T1000 (cell line): ENCODE measurements around the gene SEMA5A.
"Not testable (repeated sequence)": the region's sequence is repeated elsewhere in the genome, so short reads cannot be mapped to it uniquely, and the experiment has no call there.

Experiments used
- DNase-seq: peaks from one replicate; lab custom pipeline; 2025; ENCODE audit warnings: mixed read lengths; lab: John Stamatoyannopoulos, UW

Gene SEMA5A

GRCh38 chr5:9361835-9362234, 184.0 kb downstream of the SEMA5A start:
- no peak for DNase-seq

DNA sequence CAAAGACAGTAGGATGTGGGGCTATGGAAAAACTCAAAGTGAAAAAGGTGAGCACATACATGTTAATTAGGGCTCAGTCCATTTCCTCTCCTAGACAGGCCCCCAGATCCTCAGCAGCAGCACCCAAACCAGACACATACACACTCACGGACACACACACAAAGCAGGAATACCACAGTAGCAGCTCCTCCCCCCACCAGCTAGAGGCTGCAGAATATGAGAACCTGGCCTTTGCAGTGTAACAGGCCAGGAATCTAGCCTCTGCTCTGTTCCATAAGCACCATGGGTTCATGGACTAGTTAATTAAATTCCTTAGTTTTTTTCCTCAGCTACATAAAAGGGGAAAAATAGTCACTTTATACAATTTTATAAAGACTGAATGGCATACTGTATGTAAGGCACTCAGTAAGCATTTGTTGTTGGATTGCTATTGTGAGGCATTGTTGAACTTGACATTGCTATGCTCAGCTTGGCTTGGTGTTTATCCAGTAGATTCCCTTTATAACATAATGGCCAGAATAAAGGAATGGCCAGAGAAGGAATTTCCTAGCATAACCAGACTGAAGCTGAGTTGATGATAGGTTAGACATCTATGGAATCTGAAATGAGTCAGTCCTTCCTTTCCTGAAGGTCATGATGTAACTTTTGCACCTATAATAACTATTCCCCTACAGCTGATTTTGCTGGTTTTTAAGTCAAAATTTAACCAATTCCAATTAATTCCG, 186.8 kb downstream of the SEMA5A start:
- no peak for DNase-seq

- no peak for DNase-seq
Observed at GRCh38 chr5:9356351-9356825, 189.5 kb downstream of the SEMA5A start.

DNA sequence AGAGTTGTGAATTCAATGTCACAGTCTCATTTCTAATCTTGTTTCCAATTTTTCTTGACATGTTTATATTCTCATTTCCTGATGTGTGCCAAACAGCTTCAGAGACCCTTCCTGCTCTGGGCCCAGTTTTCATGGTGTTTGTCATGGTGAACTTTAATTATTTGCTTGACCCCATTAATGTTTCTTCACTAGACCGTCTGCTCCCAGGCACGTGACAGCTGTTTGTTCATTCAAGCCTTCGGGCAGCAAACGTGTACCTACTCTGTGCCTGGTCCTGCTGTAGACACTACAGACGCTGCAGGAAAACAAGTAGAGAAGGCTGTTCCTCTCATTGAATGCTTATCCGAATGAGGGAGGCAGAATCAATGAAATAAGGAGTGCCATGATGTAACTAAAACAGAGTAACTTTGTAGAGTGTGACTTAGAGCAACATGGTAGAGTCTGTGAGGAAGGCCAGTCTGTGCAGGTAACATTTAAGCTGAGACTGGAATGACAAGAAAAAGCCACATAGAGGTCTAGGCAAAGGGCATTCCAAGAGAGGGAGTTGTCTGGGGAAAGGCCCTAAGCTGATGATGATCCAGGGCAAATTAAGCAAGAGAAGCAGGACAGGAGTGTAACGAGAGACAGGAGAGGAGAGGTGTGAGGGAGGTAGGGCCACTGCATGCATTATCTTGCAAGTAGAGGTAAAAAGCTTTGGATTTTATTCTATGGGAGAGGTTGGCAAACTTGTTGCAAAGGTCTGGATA, 191.4 kb downstream of the SEMA5A start:
- DNase-seq: no peak

GRCh38 chr5:9353048-9353447, 192.8 kb downstream of the SEMA5A start:
- DNase-seq: not testable (repeated sequence)

DNA sequence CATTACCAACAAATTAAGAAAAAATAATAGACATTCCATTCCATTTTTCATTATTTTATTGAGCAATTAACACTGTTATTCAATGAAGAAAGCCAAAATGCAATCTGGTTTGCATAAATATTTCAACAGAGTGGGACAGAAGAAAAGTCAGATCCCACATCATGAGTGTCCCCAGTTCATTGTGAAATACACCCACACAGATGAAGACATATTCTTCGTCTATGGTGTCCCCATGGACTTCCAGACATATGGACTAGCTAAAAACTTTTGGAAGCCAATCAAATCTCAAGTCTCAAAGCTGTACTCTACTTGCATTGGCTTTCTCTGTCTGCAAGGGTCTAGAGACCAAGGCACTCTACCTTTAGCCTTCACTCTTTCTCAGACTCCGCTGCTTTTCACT, 194.3 kb downstream of the SEMA5A start:
- no peak for DNase-seq

GRCh38 chr5:9350301-9350797, 195.5 kb downstream of the SEMA5A start:
- DNase-seq: no peak

- no peak for DNase-seq
Observed at GRCh38 chr5:9348401-9348996, 197.4 kb downstream of the SEMA5A start.

GRCh38 chr5:9347541-9348295, 198.2 kb downstream of the SEMA5A start:
- DNase-seq: no peak

DNA sequence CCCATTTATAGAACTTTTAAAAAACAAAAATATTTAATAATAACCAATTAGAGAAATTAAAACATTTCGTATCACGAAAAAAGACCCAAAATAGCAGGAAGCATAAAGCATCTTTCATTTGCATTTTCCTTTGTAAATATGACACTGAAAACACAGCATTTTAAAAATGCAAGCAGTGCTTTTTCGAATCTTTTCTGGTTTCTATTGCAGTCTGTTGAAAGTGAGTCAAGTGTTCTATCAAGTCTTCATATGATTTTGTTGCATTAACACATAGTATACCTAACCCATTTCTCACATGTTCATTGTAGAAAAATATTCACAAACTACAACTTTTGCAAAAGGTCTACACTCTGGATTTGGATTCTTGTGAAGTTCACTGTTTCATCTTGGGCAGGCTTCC, 198.8 kb downstream of the SEMA5A start:
- no peak for DNase-seq

- no peak for DNase-seq
Observed at GRCh38 chr5:9344751-9345240, 201.1 kb downstream of the SEMA5A start.

DNA sequence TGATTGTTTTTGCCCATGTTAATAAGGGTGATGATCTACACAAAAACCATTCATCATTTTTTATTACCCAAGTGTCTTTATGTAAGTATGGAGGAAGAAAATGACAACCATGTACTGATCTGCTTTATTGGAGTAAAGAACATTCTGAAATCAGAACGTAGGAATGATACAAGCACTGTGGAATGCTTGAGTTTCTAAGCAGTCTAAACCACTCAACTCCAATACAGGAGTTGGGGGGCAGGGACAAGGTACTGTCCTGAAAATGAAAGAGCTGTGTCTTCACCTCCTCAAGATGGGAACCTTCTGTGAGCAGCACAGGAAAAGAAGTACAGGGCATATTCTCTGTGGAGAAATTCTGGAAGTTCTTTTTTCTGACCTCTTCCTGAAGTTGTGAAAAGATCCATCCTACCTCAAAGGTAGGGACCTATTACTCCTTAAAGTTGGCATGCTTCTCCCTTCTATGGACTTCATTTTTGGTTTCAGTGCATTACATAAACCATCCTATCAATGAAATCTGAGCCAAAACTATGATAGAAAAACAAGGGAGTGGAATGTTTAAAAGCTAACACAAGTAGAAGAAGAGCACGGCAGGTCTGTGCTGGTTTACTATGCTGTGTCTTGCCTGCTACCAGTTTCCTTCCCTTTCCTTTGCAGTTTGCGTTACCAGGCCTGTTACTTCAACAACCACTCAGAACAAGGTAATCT, 202.6 kb downstream of the SEMA5A start:
- no peak for DNase-seq

GRCh38 chr5:9342161-9342787, 203.6 kb downstream of the SEMA5A start:
- DNase-seq: no peak

DNA sequence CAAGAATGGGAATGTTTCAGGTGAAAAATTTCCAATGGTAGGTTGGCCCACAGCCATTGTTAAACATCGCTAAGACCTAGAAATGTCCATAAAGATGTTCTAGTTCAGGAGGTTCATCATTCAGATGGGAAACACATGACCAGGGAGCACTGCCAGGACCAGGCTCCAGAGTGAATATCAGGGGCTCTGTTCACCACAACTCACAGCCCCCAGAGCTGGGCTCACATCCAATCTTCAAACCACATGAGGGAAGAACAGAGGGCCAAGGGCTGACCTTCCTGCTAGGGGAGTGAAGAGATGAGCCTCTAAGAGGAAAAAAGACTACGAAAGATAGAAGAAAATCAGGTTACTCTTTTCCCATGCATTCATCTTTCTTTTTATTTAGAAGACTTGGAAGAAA, 205.8 kb downstream of the SEMA5A start:
- no peak for DNase-seq

DNA sequence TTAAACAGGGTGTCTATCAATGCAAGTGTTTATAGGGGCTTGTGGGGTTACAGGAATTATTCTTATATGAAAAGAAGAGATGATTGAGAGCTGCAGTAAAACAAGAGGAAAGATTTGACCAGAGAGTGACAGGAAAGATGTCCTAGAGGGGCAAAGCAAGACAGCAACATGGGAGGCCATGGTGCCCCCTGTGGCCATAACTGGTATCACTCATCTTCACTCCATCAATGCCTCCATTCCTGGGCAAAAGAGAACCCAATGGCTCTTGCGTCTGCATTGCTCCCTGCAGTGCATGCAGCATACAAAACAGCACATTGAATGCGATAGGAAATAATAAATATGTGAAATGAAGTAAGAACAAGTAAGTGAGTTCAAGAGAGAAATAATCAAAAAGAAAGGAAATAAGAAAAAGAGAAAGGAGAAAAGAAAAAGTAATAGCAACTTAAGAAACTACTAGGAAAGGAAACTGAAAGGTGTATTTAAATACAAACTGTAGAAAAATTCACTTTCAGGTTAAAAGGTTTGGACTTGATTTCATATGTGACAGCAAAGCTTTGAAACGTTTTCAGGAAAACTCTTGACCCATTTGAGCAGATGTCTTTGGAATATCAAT, 206.6 kb downstream of the SEMA5A start:
- DNase-seq: no peak

DNA sequence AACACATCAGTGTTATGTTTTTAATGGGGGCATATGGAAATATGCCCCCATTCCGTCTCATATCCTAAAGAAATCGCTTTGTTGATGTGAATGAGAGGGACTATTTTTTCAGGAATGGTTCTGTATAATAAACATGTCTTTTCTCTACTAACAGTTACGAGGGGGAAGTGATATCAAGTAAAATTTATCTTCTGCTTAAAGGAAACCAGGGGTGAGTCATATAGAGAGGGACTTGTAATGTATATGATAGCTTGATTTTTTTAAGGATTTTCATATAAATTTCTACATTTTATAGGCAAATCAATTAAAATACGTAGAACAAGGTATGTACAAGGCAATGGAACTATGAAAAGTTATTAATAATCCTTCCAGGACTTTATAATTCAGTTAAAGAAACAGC, 207.1 kb downstream of the SEMA5A start:
- DNase-seq: no peak

DNA sequence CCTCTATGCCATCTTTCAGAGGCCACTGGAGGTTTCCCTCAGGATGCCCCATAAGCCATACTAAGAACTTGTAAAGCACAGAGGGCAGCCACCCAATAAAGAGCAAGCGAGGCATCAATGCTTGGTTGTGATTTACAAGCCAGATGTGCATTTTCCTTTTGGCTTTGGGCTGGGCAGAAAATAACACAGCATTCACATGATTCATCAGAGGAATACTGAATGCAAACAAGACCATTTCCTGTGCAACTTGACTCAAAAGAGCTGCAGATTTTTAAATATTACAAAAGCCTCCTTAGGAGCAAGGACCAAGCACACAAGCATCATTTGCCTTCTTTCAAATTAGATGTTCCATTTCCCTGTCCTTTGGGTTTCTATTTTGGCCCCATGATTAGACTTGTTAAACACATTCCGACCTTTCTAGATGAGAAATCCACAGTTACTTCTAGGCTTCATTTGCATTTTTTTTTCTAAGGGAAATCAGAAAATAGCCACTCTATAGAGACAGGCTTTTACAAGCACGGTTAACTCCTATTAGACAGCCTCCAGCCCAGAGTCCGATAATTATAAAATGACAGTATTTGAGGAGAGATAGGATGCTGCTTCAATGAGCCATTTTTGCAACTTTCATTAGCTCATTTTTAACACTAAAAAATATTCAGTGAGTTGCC, 207.8 kb downstream of the SEMA5A start:
- no peak for DNase-seq

DNA sequence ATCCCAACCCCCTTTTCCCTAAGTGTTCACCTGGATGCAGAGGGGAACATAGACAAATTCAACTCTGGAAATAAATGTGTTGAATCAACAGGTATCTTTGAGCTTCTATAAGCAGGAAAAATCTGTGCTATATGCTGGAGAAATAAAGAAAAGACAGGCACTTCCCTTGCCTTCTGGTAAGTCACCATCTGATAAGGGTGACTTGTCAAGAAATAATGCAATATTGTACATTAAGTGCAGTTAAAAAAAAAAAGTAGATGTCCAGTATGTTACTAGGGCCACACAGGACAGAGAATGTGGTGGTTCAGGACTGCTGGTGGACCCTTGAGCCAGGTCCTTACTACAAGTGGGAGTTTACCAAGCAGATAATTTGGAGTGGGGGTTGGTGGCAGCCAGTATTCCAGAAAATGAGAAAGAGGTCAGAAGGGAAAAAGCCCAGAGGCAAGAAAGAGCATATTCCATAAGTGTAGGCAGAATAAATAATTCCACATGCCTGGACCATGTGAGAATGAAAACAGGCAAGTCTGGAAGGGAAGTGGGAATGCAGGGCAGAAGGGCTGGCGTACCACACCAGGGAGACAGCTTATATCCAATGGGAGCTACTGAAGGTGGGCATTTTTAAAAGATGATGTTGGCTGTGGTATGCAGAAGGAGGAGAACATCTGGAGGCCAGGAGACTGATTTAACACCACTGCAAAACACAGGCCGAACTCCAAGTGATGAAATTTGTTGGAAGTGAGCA, 209.9 kb downstream of the SEMA5A start:
- no peak for DNase-seq

GRCh38 chr5:9335269-9335668, 210.6 kb downstream of the SEMA5A start:
- DNase-seq: no peak
